ENCODE measurements around the gene PIGV.
"Not testable (repeated sequence)": the region's sequence is repeated elsewhere in the genome, so short reads cannot be mapped to it uniquely, and the experiment has no call there.

PIGV gene

DNA sequence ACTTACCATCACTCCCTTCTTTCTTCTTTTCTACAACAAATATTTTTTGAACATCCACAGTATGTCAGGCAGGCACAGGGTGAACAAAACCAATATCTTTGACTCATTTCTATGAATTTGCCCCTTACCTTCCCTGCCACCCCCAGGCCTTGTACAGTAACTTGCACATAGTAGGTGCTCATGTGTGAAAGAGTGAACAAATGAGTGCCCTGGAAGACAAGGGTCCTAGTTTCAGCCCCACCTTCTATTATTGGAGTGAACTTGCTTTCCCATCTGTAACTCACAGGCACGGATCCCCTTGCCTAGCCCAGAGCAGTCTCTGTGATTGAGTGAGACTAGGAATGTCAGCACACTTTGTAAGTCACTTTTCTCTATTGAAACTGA lies 51.6 kb downstream of the PIGV start:
- Histone ChIP-seq H3K9me3 (ENCODE audit: control insufficient read depth in 5 of 5, low read length in 5 of 5) (no peaks in the 10 kb centered on the region), H3K4me3 (ENCODE audit: low read depth in 1 of 5, low read length in 5 of 5) (no peak overlapping the region), H3K4me1 (ENCODE audit: control insufficient read depth in 5 of 5, insufficient read depth in 5 of 5, low read length in 5 of 5) (peaks cover 0 to 3% (median 0%) of the 10 kb centered on the region in 5 donors), H3K27me3 (ENCODE audit: control insufficient read depth in 5 of 5, insufficient read depth in 4 of 5, low read length in 5 of 5) (no peaks in the 10 kb centered on the region), H3K36me3 (ENCODE audit: control insufficient read depth in 5 of 5, insufficient read depth in 5 of 5, low read length in 5 of 5) (peaks cover 5 to 73% (median 57%) of the 10 kb centered on the region in 5 donors), H3K9ac (ENCODE audit: low read length in 5 of 5) (peak overlapping the region in 2 of 5 donors; percentile 2 to 21), H3K27ac (ENCODE audit: low read depth, low read length) (no peak overlapping the region)

GRCh38 chr1:26839779-26840178 lies 52.0 kb downstream of the PIGV start:
- Histone ChIP-seq H3K27me3 (ENCODE audit: control insufficient read depth in 5 of 5, insufficient read depth in 4 of 5, low read length in 5 of 5) (no peaks in the 10 kb centered on the region), H3K9me3 (ENCODE audit: control insufficient read depth in 5 of 5, low read length in 5 of 5) (no peaks in the 10 kb centered on the region), H3K27ac (ENCODE audit: low read depth, low read length) (no peak overlapping the region), H3K4me3 (ENCODE audit: low read depth in 1 of 5, low read length in 5 of 5) (no peak overlapping the region), H3K36me3 (ENCODE audit: control insufficient read depth in 5 of 5, insufficient read depth in 5 of 5, low read length in 5 of 5) (peaks cover 5 to 70% (median 55%) of the 10 kb centered on the region in 5 donors), H3K4me1 (ENCODE audit: control insufficient read depth in 5 of 5, insufficient read depth in 5 of 5, low read length in 5 of 5) (peaks cover 0 to 4% (median 0%) of the 10 kb centered on the region in 5 donors), H3K9ac (ENCODE audit: low read length in 5 of 5) (peak overlapping the region in 1 of 5 donors; percentile 21)

DNA sequence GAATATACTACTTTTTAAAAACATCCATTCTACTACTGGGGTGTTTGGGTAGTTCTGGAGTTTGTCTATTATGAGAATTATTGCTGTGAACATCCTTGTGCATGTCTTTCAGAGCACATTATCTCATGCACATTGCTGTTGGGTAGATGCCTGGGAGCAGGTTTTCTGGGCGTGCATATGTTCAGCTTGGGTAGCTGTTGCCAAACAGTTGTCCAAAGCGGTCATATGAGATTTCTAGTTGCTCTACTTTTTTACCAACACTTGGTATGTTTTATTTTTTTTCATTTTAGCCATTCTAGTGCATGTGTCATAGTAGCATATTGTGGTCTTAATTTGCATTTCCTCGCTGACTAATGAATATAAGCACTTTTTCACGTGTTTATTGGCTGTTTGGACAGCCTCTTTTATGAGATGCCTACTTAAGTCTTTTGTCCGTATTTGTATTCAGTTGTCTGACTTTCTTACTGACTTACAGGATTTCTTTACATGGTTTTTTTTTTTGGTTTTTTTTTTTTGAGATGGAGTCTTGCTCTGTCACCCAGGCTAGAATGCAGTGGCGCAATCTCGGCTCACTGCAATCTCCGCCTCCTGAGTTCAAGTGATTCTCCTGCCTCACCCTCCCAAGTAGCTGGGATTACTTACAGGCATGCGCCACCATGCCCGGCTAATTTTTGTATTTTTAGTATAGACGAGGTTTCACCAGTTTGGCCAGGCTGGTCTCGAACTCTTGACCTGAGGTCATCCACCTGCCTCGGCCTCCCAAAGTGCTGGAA lies 56.9 kb downstream of the PIGV start:
- no peak overlapping the region for H3K9ac ChIP-seq (ENCODE audit: low read length in 5 of 5)
- H3K4me1 ChIP-seq (ENCODE audit: control insufficient read depth in 5 of 5, insufficient read depth in 5 of 5, low read length in 5 of 5): peaks cover 0 to 10% (median 4%) of the 10 kb centered on the region in 5 donors
- no peaks in the 10 kb centered on the region for H3K9me3 ChIP-seq (ENCODE audit: control insufficient read depth in 5 of 5, low read length in 5 of 5)
- H3K27me3 ChIP-seq (ENCODE audit: control insufficient read depth in 5 of 5, insufficient read depth in 4 of 5, low read length in 5 of 5): no peaks in the 10 kb centered on the region
- peaks cover 5 to 64% (median 56%) of the 10 kb centered on the region in 5 donors for H3K36me3 ChIP-seq (ENCODE audit: control insufficient read depth in 5 of 5, insufficient read depth in 5 of 5, low read length in 5 of 5)
- no peak overlapping the region for H3K27ac ChIP-seq (ENCODE audit: low read depth, low read length)
- H3K4me3 ChIP-seq (ENCODE audit: low read depth in 1 of 5, low read length in 5 of 5): no peak overlapping the region

- not testable (repeated sequence) for H3K9ac ChIP-seq (ENCODE audit: low read length in 5 of 5); H3K4me3 ChIP-seq (ENCODE audit: low read depth in 1 of 5, low read length in 5 of 5); H3K27ac ChIP-seq (ENCODE audit: low read depth, low read length); H3K27me3 ChIP-seq (ENCODE audit: control insufficient read depth in 5 of 5, insufficient read depth in 4 of 5, low read length in 5 of 5); H3K9me3 ChIP-seq (ENCODE audit: control insufficient read depth in 5 of 5, low read length in 5 of 5)
- H3K36me3 ChIP-seq (ENCODE audit: control insufficient read depth in 5 of 5, insufficient read depth in 5 of 5, low read length in 5 of 5): peaks cover 0 to 71% (median 66%) of the 10 kb centered on the region in 5 donors
- H3K4me1 ChIP-seq (ENCODE audit: control insufficient read depth in 5 of 5, insufficient read depth in 5 of 5, low read length in 5 of 5): peaks cover 0 to 10% (median 6%) of the 10 kb centered on the region in 5 donors
These were observed 60.1 kb downstream of the PIGV start for GRCh38 chr1:26847826-26848225.

All from subcutaneous abdominal adipose tissue (tissue), 5 donors.